Gastrocnemius medialis (tissue), 4 donors: Measurements from ENCODE around the gene SH3GL1. TPM values are rescaled to one million over a fixed set of nuclear protein-coding genes. Genes with fewer than 3 reads are reported as not detected.

ENCODE experiments used
- ATAC-seq, 2 donors: fragments of 150-250 bp; one replicate each; pipeline ENCODE4 v1.9.1; 2016
- DNase-seq, 2 donors: peaks; one replicate each; pipeline ENCODE4 v3.0.0-alpha.2; 2019
- H3K27ac ChIP-seq, 4 donors: fragments of 200-600 bp; sonication (generic); 1 replicate in 1 of 4; 2 replicates in 3 of 4; pipeline ENCODE4 v1.5.1; 2016 to 2018; ENCODE audit warnings: mild to moderate bottlenecking in 2 of 4, moderate library complexity in 1 of 4
- H3K27me3 ChIP-seq, 3 donors: fragments of 200-600 bp; sonication (generic) in 2 of 3; 1 replicate in 1 of 3; 2 replicates in 2 of 3; pipeline versions ENCODE4 v1.5.1 to v1.6.0; 2016 to 2019; ENCODE audit warnings: mild to moderate bottlenecking in 1 of 3, moderate library complexity in 1 of 3
- H3K36me3 ChIP-seq, 2 donors: fragments of 200-600 bp; sonication (generic) in 1 of 2; one replicate each; pipeline ENCODE4 v1.5.1; 2017 to 2018
- H3K4me1 ChIP-seq, 2 donors: fragments of 200-600 bp; sonication (generic) in 1 of 2; one replicate each; pipeline ENCODE4 v1.5.1; 2016 to 2017; ENCODE audit warnings: mild to moderate bottlenecking in 2 of 2
- H3K4me3 ChIP-seq, 4 donors: fragments of 200-600 bp; sonication (generic) in 3 of 4; 1 replicate in 1 of 4; 2 replicates in 3 of 4; pipeline ENCODE4 v1.5.1; 2016 to 2019; ENCODE audit warnings: mild to moderate bottlenecking in 2 of 4
- H3K9me3 ChIP-seq, 3 donors: fragments of 200-600 bp; sonication (generic) in 2 of 3; 1 replicate in 1 of 3; 2 replicates in 2 of 3; pipeline ENCODE4 v1.5.1; 2016 to 2019
- POLR2A ChIP-seq, 2 donors: fragments of 450-650 bp; IDR thresholded peaks; one replicate each; pipeline ENCODE4 v1.6.1; 2017; ENCODE audit warnings: antibody characterized with exemption in 2 of 2, mild to moderate bottlenecking in 2 of 2, moderate library complexity in 2 of 2
- in situ Hi-C, 4 donors: fragments of 200-750 bp; cut with MboI; loops; one replicate each; pipeline versions ENCODE4 v1.15.0 to v1.8.0; 2017; ENCODE audit warnings: low sequenced_read_pairs in 4 of 4
- intact Hi-C: fragments of 100-400 bp; cut with DNase I; formaldehyde crosslinking; loops from one replicate; pipeline ENCODE4 v1.15.1; 2023; ENCODE audit warnings: low total_unique reads
- total RNA-seq, 4 donors: library from RNA; depleted of rRNA; stranded (reverse); fragments of >200 nt; gene quantifications; one replicate each; pipeline versions ENCODE4 v1.1.0 to v1.2.3, GENCODE V29; 2016
- TF ChIP-seq, protein P1 (sequence below), 5 experiments: fragments of 450-650 bp in 3 of 5; fragments of 200-600 bp in 2 of 5; sonication (generic) in 2 of 5; IDR thresholded peaks in 4 of 5; conservative IDR thresholded peaks in 1 of 5; 1 replicate in 4 of 5; 2 replicates in 1 of 5; pipeline ENCODE4 v1.5.1; 2016 to 2019; ENCODE audit warnings: antibody characterized with exemption in 5 of 5, mild to moderate bottlenecking in 3 of 5, moderate library complexity in 3 of 5

Gene SH3GL1
- total RNA-seq, 4 donors from 2014 or later = 11.6 to 19.4 (median 15.8) TPM

DNA sequence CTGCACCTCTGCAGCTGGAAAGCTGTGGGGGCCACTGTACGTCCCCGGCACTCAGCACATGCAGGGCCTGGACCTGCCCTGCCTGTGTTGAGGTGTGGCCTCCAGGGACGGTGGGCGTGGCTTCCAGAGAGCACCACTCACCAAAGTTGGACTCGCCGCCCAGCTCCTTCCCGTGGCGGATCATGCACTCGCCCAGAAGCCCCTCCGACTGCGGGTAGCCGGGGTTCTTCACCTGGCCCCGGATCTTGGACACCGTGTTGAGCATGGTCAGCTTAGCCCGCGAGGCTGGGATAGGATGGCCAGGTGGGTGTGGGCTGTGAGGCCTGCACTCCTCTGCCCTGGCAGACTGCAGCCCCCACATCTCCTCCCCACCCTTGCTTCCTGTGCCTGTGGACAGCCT lies 35.0 kb downstream of the SH3GL1 start:
- no peak for ATAC-seq
- TF ChIP-seq, protein P1, sequence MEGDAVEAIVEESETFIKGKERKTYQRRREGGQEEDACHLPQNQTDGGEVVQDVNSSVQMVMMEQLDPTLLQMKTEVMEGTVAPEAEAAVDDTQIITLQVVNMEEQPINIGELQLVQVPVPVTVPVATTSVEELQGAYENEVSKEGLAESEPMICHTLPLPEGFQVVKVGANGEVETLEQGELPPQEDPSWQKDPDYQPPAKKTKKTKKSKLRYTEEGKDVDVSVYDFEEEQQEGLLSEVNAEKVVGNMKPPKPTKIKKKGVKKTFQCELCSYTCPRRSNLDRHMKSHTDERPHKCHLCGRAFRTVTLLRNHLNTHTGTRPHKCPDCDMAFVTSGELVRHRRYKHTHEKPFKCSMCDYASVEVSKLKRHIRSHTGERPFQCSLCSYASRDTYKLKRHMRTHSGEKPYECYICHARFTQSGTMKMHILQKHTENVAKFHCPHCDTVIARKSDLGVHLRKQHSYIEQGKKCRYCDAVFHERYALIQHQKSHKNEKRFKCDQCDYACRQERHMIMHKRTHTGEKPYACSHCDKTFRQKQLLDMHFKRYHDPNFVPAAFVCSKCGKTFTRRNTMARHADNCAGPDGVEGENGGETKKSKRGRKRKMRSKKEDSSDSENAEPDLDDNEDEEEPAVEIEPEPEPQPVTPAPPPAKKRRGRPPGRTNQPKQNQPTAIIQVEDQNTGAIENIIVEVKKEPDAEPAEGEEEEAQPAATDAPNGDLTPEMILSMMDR (IDR thresholded peaks at IDR 0.05 in 4 of 5, conservative IDR thresholded peaks at IDR 0.05 in 1 of 5) = no peak
- TF ChIP-seq POLR2A (IDR thresholded peaks at IDR 0.05) = no peak
- Histone ChIP-seq H3K27ac (no peak overlapping the region), H3K27me3 (no peaks in the 10 kb centered on the region), H3K4me1 (peaks cover 28 to 37% of the 10 kb centered on the region in 2 donors), H3K4me3 (no peak overlapping the region), H3K36me3 (peaks cover 0 to 59% of the 10 kb centered on the region in 2 donors), H3K9me3 (no peaks in the 10 kb centered on the region)
- no peak for DNase-seq
- intact Hi-C loops (no loop called here), in situ Hi-C loops (no loop called here)

DNA sequence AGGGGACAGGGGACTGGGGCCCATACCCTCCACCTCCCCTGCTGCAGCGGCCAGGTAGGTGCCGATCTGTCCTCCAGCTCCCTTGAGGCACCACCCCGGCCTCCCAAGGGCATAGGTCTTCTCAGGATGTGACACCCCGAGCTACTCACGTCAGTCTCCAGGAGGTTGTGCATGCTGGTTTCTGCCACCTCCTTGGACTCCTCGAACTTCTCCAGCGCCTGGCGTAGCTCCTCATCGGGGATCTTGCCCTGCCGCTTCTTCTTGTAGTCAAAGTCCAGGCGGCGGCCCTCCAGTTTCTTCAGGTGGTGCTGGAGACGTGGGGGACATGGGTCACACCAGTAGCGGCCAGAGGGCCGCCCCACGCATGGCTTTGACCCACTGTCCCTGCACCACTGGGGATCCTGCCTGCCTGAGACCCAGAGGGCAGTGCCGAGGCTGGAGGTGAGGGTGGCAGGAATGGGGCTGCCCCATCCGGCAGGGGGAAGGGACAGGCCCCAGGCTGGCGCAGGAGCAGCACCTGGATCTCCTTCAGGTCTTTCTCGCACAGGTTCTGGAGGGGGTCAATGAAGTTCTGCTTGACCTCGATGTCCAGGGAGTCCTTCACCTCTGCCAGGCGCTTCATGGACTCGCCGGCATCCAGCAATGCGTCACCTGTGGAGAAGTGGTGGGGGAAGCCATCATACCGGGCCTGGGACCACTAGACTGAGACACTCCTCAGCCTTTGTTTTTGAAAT lies 36.6 kb downstream of the SH3GL1 start:
- no peak for ATAC-seq
- Histone ChIP-seq H3K27me3 (no peaks in the 10 kb centered on the region), H3K4me3 (no peak overlapping the region), H3K9me3 (no peaks in the 10 kb centered on the region), H3K36me3 (peaks cover 0 to 65% of the 10 kb centered on the region in 2 donors), H3K27ac (no peak overlapping the region), H3K4me1 (peaks cover 12 to 21% of the 10 kb centered on the region in 2 donors)
- TF ChIP-seq, protein P1 (IDR thresholded peaks at IDR 0.05 in 4 of 5, conservative IDR thresholded peaks at IDR 0.05 in 1 of 5) = no peak
- no peak for TF ChIP-seq POLR2A (IDR thresholded peaks at IDR 0.05)
- no peak for DNase-seq
- in situ Hi-C loops (no loop called here), intact Hi-C loops (no loop called here)

DNA sequence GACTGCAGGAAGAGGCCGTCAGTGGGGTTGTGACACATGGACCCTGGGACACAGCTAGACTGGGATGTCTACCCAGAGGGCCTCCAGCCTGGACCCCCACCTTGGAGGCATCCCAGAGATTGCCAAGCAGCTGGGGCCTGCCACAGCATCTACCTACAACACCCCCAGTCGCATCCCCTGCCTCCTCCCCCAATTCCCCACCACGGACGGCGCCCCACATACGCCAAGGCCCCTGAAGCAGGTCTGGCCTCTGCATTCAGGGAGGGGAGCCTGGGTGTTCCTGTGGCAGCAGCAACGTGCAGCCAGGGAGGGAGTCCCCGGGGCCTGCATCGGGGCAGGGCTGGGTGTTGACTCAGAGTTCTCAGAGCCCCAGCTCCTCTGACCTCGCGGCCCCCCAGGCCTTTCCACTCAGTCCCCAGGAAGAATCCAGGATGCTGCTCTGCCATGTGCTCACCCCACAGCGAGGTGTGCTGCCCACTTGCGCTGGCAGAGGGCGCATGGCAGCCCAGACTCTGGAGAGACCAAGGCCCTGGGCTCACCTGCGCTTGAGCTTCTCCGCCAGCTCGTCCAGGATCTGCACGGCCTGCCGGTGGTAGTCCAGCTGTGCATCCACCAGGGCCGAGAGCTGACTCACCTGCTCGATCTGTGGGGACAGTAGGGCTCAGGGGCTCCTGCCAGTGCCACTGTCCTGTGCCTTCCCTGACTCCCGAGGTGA lies 37.4 kb downstream of the SH3GL1 start:
- H3K27ac ChIP-seq = no peak overlapping the region
- intact Hi-C loops (no loop called here), in situ Hi-C loops (no loop called here)
- DNase-seq = no peak
- peaks cover 0 to 65% of the 10 kb centered on the region in 2 donors for H3K36me3 ChIP-seq
- H3K9me3 ChIP-seq = no peaks in the 10 kb centered on the region
- ATAC-seq = no peak
- no peak overlapping the region for H3K4me3 ChIP-seq
- H3K4me1 ChIP-seq = peaks cover 5 to 13% of the 10 kb centered on the region in 2 donors
- TF ChIP-seq, protein P1 (IDR thresholded peaks at IDR 0.05 in 4 of 5, conservative IDR thresholded peaks at IDR 0.05 in 1 of 5) = no peak
- no peak for TF ChIP-seq POLR2A (IDR thresholded peaks at IDR 0.05)
- no peaks in the 10 kb centered on the region for H3K27me3 ChIP-seq

DNA sequence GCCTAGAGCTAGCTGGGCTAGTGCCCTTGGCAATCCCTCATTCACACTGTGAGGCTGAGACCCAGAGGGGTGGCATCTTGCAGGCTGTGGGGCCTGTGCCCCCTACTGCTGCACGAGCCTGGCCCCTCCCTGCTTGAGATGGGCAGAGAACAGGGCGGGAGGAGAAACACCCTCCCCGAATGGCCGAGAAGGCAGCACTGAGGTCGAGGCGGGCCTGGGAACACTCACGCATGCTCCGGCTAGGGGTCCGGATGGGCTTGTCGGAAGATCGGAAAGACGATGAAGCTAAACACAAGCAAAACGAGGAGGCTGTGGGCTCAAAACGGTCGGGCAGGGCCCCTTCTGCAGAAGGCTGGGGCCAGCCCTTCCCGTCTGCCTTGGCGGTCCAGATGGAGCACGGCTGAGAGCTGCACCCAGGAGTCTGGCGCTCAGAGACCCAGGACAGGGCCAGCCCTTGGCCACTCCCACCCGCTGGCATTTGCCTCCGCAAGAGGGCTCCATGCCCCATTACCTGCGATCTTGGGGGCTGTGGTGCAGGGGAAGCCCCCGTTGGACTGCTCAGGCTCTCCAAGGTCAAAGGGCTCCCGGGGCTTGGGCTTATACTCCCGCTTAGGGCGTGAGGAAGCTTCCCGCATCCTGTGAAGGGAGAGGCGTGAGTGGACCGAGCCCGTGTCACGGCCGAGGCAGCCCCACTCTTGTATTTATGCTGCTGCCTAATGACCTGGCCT lies 38.1 kb downstream of the SH3GL1 start:
- H3K36me3 ChIP-seq = peaks cover 0 to 65% of the 10 kb centered on the region in 2 donors
- H3K4me1 ChIP-seq = peaks cover 0 to 6% of the 10 kb centered on the region in 2 donors
- no peak for TF ChIP-seq POLR2A (IDR thresholded peaks at IDR 0.05)
- TF ChIP-seq, protein P1 (IDR thresholded peaks at IDR 0.05 in 4 of 5, conservative IDR thresholded peaks at IDR 0.05 in 1 of 5) = no peak
- ATAC-seq (no peak), DNase-seq (no peak)
- no peak overlapping the region for H3K4me3 ChIP-seq
- intact Hi-C loops (no loop called here), in situ Hi-C loops (no loop called here)
- H3K27me3 ChIP-seq = no peaks in the 10 kb centered on the region
- no peak overlapping the region for H3K27ac ChIP-seq
- no peaks in the 10 kb centered on the region for H3K9me3 ChIP-seq
